Activated T-cell treated with anti-CD3 and anti-CD28 coated beads, Interleukin-2, amount 50 U/mL, for 48 hours (primary cell): ENCODE data around the gene COPZ2.
"Not testable (repeated sequence)": the region's sequence is repeated elsewhere in the genome, so short reads cannot be mapped to it uniquely, and the experiment has no call there.

Source experiments
- DNase-seq, 2 experiments: peaks; one replicate each; pipeline ENCODE4 v3.0.0-alpha.2; 2020

Gene COPZ2

DNA sequence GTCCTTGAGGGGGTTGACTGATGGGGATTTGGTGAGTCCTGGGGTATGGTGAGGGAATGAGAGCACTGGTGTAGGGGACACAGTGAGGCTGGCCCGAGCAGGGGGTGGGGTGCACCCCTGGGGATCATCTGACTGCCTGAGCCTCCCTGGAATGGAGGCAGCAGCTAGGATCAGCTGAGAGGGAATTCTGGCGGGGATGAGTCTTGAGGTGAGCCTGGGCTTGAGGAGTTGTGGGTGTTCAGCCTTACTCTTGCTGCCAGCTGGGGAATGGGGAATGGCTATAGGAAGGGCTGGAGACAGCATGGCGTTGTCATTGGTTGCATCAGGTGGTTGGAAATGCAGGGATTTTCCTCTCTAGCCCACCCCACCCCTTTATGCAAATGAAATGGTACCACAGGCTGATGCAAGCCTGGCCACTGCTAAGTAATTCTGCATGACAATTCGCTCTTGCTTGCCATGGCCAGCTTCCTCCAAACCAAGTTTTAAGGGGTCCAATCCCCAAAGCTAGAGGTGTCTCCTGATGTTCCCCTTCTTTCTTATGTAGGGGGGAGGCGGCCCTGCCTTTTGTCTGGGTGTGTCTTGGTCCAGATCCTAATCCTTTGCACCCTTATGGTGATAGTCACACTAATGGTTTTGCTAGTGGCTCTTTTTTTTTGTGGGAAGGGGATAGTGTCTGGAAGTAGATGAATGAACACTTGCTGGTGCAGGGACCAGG lies 18.1 kb upstream of the COPZ2 start:
- peak; percentile 49 to 58 for DNase-seq

DNA sequence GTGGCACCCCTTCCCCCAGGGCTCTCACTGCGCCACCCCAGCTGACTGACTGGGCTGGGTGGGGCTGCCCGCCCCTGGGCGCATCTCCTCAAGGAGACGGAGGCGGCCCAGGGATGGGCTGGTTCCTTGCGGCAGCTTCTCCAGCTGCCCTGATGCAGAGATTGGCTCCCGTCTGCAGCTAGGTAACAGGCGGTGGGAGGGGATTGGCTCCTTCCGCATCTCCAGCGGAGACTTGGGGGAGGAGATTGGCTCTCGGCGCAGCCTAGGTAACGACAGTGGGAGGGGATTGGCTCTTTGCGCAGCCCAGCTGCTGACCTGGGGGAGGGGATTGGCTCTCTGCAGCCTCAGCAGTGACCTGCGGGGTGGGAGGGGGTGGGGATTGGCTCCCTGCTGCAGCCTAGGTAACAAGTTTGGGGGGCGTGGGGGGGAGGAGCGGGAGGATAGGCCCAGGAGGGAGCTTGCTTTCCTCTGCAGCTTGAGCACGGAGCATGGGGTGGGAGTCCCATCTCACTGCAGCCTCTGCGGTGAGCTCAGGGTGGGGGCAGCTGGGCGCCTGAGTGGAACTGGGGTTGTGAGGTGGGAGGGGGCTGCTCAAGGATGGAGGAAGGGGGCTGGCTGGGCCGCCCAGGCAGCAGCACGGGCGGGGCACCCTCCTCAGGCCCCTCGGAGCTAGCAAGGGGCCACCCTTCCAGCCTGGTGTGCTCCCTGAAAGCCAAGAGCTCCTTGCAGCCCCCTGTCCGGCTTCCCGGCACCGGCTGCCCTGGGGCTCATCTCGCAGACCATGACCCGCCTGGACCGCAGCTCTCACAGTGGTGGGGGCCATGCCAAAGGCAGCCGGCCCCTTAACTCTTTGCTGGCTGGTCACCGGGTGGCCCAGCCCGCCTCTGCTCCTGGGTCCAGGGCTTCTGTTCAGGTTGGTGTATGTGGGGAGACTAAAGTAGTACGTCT lies 16.9 kb upstream of the COPZ2 start:
- no peak for DNase-seq

DNA sequence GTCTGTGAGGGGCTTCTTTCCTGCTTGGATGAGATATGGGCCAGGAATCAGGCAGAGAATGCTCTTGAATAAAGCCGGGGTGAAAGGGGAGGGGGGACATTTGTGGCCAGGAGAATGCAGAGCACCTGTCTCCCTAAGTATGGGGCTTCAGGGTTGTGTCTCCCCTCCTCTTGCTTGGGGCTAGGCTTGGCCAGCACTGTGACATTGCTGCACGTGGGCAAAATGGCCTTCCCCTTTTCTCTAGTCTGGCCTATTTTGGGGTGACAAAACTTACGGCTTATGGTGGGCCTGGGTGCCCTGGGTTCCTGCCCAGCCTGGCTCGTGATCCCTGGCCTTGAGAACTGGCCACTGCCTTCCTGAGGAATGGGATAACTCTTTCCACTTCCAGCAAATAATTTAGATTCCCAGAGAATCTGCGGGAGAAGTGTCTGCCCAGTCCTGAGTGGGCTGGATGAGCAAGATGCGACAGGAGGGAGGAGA lies 16.2 kb upstream of the COPZ2 start:
- DNase-seq = no peak

DNA sequence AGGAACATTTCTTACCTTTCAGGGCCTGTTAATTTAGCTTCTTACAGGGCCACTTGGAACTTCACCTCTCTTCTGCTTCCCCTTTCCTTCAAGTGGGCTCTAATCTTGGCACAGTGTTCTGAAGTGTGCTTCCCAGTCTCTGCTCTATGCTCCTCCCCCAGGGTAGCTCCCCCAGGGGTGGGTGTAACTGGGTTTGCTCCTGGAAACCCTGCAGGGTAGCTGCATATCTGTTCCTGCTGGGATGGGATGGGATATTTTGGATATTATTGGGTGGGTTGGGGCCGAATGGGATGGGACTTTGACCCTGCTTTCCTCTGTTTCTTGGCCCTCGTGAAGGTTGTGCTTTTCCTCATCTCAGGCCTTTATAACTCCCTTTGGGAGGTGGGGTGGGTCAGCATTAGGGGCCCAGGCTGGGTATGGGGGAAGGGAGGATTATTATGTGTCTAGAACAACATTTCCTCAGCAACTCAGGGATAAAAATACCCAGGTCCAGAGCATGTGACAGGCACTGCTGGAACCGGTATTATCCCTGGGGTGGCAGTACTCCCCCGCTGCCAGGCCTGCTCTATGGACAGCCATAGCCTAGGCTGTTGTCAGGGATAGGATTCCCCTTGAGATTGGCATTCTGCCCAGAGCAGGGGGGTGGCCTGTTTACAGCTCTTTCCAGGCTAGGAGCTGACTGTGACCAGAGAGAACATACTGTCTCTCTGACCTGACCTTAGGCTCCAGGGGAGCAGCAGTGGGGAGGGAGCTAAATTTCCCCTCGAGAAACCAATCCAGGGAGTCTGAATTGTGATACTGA lies 15.6 kb upstream of the COPZ2 start:
- no peak for DNase-seq

DNA sequence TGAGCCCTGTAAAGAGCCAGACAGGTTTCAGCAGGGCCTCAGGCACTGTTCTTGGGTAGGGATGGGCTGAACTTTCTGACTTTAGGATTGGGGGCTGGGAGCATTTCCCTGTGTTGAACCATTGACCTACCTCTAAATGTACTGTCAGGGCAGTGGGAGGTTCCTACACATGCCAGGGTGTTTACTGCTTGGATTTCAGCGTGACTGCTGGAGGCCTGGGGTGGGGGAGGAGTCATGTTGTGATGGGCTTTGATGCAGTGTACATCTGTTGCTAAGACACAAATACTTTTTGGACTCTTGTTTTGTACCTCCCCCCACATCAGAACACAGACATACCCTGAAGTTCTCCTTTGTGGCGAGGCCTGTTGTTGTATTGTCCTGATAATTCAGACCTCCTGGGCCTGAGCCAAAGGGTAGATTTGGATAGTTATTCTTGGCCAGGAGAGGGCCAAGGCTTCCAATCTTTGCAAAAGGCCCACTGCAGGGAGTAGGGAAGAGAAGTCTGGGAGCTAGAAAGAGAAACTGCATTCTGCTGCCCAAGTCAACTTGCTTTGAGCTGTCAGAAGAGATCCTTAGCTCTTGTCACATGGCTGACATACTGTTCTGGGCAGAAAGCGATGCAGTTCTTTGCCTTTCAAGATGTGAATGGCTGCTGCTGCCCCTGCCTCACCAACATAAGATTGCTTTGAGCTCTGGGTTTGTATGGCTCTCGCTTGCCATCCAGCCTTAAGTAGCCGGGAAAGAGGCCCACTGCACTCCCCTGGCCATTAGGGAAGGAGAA lies 14.3 kb upstream of the COPZ2 start:
- DNase-seq = no peak

DNA sequence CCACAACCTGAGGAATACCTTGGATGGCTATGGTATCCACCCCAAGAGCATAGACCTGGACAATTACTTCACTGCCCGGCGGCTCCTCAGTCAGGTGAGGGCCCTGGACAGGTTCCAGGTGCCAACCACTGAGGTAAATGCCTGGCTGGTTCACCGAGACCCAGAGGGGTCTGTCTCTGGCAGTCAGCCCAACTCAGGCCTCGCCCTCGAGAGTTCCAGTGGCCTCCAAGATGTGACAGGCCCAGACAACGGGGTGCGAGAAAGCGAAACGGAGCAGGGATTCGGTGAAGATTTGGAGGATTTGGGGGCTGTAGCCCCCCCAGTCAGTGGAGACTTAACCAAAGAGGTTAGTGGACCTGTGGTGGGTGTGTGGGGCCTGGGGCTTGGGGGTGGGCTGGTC lies 13.7 kb upstream of the COPZ2 start:
- no peak for DNase-seq

DNA sequence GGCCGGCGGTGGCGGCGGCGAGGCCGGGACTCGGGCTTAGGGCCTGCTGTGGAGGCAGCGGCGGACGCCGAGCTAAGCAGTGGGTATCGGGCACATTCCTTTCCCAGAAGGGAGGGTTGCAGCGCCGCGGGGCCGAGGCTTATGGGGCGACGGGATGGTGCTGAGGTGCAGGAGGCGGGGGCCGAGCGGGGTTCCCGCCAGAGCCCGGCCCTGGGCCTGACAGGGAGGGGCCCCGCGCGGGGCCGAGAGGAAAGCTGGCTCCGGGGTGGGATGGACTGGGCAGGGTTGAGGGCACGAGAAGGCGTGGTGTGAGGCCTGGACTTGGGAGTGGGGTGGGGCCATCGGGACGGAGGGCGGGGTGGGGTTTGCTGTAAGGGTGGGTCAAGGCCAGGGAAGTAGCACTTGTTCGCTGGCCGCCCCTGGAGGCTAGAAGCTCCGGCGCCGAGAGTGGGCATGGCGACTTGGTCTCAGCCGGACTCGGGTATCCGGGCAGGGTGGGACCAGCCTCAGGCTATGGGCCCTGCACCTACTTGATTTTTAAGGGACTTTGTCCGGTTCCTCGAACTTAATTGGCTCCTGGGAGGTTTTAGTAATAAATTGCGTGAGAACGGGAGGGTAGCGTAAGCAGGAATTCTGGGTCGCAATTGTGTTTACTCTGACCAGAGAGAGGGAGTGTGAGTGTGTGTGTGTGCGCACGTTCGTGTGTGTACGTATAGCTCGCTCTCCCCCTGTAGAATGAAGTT lies 11.0 kb upstream of the COPZ2 start:
- no peak for DNase-seq

DNA sequence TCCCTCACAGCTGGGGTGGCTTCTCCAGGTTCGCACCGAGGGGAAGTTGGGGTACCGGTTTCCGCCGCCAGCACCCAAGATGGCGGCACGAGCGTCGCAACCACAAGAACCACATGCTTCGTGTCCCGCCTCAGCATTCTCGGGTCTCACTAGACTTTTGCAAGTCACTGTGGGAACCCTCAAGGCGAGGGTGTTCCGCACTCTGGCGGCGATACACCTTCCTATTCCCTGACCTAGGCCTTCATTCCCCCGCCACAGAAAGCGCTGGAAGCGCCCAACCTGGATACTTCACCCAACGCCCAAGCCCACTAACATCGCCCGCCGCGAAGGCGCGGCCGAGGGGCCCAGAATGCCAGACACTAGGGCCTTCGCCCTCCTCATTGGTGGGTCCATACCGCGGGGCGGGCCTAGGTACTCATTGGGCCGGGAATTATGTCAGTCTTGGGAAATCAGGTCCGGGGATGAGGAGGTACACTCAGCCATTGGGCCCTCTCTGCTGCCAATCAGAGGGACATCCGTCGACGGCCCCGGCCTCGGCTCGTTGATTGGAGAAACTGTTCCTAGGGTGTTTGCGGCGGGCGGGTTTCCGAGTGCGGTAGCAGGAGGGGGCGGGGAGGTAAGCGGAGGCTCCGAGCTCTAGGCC lies 10.3 kb upstream of the COPZ2 start, which contains the start of gene NFE2L1:
TSS of gene NFE2L1 (plus strand) at position 619 of the 643 bp plus-strand sequence. CDS start 2,760 bp downstream, outside the sequence.
- peak; percentile 97 to 98 for DNase-seq

DNA sequence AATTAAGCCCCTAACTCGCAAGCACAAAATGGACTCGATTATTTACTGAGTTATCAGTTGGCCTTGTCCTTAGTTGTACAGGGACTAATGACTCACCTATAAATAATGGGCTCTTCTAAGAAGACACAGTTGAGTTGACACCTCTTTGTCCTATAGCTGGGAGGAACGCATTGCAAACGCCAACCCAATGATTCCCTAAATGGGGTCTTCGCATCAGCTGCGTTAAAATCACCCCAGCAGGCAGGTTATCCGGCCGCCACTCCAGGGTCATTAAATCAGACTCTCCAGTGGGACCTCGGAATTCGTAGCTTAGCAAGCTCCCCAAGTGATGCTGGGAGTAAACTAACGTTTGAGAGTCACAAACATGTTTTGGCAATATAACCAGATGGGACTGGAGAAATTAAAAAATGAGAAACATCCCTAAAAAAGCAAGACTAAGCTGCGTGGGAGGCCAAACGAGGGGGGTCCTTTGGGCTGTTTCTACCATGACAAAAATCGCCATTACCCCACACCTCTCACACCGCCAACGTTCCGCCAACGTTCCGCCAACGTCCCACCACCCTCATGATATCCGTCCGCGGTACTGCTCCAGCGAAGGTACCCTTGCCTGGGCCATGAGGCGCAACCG lies 9.6 kb upstream of the COPZ2 start:
- peak; percentile 45 to 47 for DNase-seq

DNA sequence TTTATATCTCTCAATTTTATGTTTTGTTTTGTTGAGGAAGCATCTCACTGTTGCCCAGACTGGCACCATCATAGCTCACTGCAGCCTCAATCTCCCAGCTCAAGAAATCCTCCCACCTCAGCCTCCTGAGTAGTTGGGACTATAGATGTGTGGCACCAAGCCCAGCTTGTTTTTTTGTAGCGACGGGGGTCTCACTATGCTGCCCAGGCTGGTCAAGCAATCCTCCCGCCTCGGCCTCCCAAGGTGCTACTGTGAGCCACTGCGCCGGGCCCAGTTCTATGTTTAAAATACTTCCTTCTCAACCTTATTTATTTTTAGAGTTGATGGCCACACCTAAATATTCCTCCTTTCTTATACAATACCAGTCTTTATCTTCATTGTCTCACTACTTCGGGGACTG lies 8.7 kb upstream of the COPZ2 start:
- no peak for DNase-seq

DNA sequence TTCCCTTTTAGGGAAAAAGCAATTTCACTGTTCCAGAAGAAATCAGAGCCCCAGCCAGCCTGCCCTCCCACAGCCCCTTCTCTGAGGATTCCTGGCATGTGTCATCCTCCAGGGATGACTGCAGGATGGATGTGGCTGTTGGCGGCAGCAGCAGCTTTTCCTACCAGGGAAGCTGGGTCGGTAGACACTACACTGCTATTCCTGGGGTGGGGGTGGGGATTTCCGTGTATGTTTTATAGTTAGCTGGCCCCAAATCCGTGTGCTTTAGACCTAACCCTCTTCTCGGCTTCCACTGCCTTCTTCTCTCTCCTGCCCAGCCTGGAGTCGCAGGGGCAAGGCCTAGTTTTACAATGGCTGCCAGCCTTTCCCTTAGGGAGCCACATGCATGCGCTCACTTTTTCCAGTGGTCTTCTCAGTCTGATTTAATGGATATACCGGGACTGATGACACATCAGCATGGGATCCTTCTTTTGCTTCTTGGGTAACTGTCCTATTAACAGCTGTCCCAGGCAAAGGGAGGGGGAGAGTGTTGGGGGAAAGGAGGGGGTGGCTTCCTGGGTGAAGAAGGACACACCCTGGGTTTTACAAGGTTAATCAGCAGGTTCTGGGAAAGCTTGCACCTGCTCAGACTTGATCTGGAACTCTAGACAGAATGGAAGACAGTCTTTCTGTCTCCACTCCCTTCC lies 7.9 kb upstream of the COPZ2 start:
- no peak for DNase-seq

DNA sequence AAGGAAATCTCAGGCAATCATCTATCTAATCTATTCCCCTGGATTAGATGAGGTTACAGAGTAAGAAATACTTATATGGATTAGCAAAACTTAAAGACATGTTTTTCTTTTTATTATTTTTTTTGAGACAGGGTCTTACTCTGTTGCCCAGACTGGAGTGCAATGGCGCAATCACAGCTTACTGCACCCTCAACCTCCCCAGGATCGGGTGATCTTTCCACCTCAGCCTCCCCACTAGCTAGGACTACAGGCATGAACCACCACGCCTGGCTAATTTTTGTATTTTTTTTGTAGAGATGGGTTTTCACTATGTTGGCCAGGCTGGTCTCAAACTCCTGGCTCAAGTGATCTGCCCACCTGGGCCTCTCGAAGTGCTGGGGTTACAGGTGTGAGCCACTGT lies 7.3 kb upstream of the COPZ2 start:
- DNase-seq = no peak

DNA sequence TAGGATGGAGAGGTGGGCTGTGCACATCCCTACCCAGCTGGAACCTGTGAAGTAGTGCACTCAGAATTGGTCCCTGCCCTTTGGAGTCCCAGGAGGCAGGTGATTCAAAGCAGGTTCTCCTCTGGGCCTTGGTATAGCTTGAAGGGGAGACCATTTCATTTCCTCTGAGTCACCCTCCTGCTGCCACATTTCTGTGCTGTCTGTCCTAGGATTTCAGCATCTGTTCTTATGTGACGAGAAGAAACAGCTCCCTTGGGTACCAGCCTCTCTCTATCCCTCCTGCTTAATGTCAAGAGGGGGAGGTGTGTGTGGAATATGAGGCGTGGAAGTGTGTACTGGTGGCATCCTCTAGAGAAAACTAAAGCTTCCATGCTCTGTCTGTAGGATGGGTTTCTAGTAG lies 5.6 kb upstream of the COPZ2 start:
- no peak for DNase-seq

DNA sequence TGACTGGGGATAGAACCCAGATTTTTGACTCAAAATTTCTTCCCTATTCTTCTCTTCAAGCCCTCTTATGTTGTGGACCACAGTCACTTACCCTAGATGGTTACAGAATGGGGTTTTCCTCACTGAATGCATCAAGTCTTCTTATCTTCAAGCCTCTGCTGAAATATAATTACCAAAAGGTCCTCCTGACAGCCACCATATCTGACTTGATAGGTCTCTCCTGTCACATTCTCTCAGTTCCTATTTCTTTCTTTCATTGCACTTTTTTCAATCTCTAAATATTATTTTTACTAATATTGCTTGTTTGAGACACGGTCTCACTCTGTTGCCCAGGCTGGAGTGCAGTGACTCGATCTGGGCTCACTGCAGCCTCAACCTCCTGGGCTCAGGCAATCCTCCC lies 1.1 kb upstream of the COPZ2 start:
- no peak for DNase-seq

DNA sequence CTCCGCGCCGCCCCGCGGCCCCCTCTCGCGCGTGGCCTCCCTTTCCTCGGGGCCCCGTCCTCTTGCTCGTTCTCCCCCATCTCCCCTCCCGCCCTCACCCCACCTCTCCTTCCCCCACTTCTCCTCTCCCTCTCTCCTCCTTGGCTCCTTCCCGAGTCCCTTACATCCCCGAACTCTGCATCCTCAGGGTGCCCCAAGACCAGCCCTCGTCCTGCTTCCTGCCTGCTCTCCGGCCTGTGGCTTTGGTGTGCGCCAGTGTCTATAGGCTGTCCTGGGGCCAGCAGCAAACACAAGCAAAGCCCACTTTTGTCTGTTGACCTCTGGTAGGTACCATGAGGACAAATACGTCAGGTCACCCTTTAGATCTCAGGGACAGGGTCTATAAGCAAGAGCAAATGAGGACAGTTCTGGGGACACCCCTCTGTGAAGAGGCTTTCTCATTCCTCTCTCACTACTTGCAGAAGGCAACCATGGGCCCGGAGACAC lies 284 bp upstream of the COPZ2 start:
- DNase-seq = peak; percentile 36 to 48

DNA sequence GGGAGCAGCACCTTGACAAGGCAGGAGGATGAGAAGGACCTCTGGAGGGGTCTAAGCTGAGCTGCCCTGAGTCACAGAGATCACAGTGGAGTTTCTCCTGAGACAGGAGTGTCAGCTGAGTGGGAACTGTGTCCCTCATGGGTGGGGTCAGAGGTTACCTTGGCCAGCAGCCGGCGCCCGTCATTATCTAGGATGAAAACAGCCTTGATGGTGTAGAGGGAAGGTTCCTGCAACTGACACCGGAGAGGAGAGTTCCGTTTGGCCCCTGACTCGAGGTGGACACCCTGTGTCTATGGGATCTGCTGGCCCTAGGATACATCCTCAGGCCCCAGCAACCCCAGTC lies 933 bp downstream of the COPZ2 start:
- no peak for DNase-seq

DNA sequence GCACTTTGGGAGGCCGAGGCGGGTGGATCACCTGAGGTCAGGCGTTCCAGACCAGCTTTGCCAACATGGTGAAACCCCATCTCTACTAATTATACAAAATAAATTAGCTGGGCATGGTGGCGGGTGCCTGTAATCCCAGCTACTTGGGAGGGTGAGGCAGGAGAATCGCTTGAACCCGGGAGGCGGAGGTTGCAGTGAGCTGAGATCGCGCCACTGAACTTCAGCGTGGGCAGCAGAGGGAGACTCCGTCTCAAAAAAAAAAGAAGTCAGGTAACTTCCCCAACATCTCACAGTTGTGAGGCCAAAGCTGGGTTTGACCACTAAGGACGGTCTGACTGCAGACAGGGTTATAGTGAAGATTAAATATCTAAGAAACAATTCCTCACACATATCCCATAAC lies 2.9 kb downstream of the COPZ2 start:
- DNase-seq = not testable (repeated sequence)

DNA sequence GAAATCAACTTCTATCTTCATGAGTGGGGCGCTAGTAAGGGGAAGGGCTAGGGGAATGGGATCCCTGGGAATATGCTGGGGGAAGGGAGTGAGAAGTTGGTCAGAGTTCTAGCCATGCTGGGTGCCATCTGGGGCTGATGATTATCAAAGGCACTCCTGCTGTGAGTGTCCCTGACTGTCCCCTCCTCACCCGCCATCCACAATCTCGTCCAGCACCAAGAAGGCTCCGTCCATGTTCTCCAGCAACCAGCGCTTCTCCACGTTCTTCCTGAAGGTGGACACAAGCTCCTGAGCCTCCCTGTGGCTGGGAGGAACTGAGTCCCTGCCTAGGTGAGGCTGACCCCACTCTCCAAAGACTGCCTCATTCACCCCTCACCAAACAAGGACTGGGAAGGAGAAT lies 5.6 kb downstream of the COPZ2 start:
- no peak for DNase-seq

DNA sequence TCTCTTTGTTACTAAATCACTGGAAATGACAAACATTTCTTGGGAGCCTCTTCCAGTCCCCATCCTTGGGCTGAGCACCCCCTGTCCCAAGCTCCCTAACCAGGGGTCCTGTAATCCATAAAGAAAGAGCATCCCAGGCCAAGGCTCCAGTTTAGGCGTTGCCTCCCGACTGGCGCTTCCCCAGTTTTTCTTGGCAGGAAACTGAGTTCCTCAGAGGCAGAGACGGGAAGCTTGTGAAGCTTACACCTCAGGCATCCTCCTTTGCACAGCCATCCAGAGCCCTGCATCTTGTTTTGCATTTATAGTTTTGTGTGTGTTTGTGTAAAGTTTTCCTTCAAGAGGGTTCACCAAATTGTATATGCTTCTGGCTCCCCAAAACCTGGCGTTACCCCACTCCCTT lies 7.1 kb downstream of the COPZ2 start:
- no peak for DNase-seq

DNA sequence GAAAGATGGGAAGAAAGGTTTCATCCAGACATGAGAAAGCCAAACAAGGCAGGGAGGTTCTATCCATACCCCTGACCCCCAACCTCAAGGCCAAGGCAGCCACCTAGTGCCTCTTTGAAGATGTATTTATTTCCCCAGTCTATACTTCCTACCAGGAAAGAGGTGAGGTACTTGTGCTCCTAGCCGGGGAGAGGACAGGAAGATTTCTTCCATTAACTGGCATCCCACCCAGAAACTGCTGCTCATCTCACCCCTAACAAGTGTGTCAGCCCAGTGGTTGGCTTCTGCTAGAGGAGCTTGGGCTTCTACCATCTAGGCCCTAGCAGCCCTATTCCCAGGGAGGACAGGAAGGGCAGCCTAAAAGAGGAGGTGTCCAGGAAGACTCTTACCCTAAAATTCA lies 8.9 kb downstream of the COPZ2 start:
- DNase-seq = no peak
